GOT3 (cell line): ENCODE data around the gene SPATA3.

Source experiments
- DNase-seq: peaks from one replicate; lab custom pipeline; 2025; ENCODE audit warnings: mixed read lengths; lab: John Stamatoyannopoulos, UW

SPATA3 gene

DNA sequence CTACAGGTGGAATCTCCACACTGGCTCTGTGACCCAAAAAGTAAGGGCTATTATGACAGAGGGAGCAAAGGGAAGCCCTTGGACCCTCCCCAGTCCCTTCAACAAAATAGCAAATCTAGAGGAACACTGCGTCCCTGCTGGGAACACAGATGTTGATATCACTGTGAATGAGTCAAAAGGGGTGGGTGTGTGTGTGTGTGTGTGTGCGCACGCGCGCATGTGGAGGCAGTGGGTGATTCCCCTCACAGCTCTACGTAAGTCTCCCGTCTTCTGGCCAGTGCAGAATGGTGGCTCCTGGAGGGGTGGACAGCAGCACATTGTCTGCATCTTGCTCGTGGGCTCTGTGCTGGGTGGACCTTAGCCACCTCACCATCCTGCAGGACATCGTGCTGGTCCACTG lies 33.6 kb downstream of the SPATA3 start:
- DNase-seq = no peak

DNA sequence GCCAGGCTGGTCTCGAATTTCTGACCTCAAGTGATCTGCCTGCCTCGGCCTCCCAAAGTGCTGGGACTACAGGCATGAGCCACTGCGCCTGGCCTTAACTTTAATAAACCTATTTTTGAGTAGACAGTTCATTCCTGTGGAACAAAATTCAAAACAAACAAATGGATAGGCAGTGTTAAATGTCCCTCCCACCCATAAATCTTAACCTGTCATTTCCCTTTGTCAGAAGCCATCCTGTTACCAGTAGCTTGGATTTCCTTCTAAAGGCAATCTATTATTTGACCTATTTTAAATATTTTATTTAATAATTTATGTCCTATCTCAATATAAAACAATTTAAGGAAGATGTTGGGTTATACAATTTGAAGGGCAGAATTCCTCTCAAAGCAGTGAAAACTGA lies 34.8 kb downstream of the SPATA3 start:
- DNase-seq = no peak

DNA sequence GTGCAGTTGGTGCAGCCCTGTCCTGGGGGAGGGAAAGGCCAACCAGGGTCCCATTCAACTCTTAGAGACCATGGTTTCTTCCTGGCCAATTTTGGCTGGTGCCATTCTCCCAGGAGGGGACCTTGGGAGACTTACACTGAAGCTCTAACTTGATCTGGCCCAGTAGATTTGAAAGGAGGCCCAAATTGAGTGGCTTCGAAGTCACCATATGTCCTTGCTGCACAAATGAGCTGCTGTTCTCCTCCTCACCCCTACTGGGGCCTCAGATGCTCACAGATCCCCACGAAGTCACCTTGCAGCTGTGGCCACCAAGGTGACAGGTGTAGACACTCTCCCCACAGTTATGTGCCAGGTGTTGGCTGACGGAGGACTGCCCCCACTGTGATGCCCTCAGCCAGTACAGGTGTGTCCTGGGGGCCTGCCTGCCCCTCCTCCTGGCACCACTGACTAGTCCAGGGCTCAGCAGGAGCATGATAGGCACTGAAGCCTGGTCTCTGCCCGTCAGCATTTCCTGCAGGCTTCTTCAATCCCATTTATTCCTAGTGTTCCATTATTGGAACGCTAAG lies 36.7 kb downstream of the SPATA3 start:
- no peak for DNase-seq

DNA sequence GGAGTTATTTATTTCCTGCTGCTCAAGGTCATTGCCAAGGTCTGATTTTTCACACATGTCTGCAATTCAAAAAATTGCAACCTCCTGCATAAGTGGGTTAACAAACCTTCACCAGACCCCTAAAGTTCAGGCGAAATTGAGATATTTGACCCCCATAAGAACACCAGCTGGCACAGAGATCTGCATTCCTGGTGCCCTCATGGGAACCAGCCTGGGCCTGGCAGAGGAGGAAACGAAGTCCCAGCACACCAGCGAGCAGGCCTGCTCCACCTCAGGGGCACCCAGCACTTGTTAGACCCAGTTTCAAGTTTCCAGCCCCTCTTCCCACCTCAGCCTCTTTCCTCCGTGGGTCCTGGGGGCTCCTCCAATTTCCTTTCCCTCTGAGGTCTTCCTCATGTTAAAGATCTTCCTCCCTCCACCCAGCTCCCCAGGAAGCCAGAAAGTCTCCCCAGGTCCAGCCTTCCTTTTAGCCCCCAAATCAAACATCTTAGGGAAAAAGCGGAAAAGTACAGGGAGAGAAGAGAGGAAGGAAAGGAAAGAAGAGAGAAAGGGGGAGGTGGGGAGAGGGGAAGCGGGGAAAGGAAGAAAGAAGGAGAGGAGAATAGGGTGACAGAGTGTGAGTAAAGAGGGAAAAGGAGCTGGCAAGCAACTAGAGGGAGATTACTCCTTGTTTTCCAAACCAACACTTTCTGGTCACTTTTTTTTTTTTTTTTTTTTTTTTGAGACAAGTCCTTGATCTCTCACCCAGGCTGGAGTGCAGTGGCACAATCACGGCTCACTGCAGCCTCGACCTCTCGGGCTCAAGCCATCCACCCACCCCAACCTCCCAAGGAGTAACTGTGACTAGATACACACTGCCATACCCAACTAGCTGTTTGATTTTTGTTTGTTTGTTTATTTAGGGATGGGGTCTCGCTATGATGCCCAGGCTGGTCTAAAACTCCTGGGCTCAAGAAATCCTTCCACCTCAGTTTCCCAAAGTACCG lies 37.5 kb downstream of the SPATA3 start:
- no peak for DNase-seq

DNA sequence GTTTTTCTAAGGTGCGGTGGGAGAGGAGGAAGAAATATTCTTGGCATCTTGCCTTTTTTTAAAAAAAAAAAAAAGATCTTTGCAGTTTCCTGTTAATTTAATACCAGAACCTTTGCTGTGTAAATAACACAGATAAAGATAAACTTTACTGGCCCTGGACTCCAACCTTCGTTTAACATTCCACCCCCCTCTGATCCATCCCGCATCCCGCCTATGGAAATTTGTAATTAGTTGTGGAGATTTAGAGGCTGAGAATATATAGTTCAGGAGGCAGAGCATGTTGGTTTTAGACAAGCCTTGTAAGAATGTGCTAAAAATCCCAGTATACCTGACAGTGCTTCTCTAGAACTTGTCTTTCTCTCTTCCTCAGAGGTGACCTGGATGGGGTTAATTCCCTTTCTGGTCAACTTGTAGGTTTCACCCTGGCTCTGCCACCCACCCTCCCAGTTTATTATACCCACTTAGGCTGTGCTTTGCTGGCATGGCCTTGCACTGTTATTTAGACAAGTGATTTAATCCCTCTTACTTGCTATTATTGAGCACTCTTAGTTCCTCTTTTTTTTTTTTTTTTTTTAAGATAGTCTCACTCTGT lies 38.5 kb downstream of the SPATA3 start:
- no peak for DNase-seq

DNA sequence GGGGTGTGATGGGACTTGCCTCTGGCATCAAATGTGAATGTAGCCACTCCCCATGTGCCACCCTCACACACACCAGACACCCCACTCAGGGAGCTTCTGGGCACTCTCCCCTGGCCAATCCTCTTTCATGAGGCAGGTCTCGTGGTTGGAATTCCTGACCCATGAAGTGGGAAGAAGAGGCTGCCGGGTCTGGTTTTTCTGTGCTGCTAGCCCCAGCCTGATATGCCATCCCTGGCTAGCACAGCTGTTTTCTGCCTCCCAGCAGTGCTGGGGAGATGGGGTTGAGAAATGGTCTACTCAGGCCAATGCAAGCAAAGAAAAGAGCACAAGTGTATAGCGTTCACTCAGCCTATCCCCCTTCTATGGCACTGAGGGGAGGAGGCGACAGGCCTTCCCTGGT lies 40.2 kb downstream of the SPATA3 start:
- DNase-seq = no peak

DNA sequence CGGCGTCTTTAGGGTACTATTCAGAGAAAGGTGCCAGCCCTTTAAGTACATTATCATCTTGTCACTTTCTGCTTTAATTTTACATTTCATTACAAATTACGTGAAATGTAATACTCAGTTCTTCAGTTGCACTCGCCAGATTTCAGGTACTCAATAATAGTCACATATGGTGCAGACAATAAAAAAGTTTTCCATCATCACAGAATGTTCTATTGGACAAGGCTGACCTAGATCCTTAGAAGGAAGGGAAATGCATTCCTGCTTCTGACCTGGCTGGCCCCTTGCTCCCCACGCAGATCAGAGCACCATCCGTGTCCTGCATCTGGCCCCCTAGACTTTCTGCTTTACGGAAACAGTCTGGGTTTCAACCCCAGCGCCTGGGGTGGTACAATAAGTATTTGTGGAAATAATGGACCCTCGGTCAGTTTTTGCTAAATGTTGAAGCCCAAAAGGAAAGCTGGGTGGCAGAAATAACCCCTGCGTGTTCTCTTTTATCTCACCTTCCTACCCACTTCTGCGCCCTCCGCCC lies 40.7 kb downstream of the SPATA3 start:
- no peak for DNase-seq

DNA sequence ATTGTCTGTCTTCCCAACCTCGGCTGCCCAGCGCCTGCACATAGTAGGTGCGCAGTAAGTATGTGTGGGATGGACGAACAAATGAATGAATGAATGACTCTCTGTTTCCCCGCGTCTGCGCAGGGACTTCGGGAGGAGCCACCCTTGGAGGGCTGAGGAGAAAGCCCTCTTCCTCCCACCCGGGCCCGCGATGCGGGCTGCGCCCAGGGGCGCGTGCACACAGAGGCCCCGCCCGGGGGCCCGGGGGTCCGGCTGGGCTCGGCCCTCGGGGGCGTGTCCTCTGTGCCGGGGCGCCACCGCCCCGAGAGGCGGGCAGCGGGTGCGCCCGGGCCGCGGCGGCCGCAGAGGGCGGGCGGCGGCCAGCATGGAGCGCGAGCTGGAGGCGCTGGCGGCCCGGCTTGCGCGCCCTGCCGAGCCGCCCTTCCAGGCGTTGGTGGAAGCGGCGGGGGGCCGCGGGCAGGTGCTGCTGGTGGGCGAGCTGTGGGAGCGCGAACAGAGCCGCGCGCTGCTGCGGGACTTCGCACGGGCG lies 41.3 kb downstream of the SPATA3 start, which contains the start of gene C2orf72:
Gene C2orf72 (plus strand): TSS at position 322 of the 529 bp plus-strand sequence. CDS start 43 bp downstream, at position 365.
- DNase-seq = no peak

DNA sequence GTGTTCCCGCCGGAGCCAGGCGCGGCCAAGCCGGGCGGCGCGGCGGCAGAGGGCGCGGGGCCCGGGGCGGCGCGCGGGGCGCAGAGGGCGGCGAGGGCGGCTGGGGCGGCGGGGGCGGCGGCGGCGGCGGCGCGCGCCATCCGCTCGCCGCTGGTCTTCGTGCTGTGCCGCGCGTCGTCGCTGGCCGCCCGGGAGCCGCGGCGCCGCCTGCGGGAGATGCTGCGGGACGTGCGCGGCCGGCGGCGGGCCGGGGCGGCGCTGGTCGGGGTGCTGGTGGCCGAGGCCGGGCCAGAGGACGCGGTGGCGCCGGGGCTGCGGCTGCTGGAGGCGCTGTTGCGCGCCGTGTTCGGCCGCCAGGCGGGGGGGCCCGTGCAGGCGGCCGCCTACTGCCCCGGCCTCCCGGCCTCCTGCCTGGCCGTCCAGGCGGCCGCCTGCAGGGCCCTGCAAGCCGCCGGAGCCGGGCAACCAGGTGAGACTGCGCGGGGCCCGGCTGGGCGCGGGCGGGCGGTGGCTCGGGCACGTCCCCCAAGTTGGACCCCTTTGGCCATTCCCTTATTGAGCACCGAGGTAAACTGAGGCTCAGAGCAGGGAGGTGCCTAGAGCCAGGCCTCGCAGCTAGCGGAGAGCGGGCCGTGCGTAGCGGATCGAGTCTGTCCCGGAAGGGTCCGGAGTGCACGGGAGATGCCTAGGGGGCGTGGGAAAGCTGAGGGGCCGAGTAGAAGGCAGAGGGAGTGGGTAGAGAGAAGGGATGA lies 42.0 kb downstream of the SPATA3 start:
- no peak for DNase-seq

DNA sequence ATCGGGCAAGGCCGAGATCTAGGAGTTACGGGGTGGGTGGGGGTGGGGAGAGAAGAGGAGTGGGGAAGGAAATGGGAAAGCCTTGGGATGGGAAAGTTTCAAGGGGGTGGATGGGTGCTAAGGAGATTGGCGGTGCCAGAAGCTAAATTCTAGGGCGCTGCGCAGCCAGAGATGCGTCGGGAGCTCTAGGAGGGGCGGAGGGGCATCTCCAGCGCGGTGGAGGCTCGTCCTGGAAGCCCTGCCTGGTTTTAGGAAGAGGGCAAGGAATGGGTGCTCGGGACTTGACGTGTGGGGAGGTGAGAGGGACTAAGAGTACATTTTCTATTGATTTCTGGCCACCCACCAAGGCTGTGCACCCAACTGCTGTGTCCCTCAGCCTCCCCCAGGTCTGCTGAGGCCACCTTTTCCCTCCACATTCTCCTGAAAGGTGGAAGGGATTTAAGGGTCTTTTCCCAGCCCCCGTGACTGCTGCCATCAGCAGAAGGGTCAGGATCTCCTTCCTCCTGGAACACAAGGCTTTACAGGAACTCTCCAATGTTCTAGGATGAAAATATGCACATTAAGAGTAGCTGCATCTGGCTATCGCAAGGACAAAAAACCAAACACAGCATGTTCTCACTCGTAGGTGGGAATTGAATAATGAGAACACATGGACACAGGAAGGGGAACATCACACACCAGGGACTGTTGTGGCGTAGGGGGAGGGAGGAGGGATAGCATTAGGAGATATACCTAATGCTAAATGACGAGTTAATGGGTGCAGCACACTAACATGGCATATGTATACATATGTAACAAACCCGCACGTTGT lies 42.8 kb downstream of the SPATA3 start:
- DNase-seq = no peak

DNA sequence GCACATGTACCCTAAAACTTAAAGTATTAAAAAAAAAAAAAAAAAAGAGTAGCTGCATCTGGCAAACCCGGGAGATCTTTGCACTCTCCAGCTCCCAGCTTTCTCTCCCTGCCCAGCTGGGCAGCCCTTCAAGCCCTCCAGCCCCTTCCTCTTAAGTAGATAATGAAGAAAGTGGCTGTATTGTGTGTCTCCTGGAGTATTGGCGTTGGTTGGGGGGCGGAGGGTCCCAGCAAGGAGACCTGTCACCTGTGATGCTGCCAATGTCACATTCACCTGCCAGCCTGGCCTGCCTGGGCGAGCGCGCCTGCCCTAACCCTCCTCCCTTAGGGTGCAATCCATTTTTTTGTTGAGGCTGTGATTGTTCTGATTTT lies 43.4 kb downstream of the SPATA3 start:
- DNase-seq = no peak

DNA sequence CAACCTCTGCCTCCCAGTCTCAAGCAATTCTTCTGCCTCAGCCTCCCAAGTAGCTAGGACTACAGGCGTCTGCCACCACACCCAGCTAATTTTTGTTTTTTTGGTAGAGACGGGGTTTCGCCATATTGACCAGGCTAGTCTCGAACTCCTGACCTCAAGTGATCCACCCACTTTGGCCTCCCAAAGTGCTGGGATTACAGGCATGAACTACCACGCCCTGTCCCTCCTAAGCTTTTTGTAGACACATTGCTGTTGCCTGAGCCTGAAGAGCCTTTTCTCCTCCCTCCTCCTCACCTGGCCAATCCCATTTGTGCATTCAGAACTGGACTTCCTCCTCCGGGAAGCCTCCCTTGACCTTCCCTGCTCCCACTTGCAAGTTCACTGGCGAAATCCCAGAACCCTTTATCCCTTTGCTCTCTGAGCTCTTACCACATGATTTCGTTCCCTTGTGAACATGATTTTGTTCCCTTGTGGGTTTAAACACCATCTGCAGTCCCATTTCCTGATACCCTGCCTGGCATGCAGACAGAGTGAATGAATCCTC lies 44.0 kb downstream of the SPATA3 start:
- DNase-seq = no peak

DNA sequence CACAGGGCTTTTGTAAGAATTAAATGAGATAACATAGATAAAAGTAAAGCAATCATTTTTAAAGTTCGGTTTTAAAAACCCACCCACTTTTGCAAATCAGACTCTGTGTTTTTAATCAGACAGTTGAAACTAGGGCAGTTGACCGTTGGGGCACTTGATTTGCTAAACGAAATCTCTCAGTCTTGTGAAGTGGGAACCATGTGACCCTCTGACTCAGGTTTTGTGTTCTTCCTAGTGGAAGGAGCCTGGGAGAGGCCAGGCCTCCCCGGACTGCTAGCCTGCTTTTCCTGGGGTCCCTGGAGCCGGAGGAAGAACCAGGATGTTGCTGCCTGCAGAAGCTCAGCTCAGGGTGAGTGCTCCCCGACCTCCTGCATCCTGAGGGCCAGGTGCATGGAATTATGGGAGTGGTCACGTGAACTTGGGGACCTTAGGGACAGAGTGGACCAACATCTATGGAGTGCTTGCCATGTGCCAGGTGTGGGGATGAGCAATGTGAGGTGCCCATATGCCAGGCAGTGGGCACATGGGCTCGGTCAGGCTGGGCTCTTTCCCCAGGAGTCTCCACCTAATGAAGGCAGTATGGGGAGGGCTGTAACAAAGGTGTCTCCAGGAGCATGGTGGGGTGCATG lies 45.3 kb downstream of the SPATA3 start:
- no peak for DNase-seq

DNA sequence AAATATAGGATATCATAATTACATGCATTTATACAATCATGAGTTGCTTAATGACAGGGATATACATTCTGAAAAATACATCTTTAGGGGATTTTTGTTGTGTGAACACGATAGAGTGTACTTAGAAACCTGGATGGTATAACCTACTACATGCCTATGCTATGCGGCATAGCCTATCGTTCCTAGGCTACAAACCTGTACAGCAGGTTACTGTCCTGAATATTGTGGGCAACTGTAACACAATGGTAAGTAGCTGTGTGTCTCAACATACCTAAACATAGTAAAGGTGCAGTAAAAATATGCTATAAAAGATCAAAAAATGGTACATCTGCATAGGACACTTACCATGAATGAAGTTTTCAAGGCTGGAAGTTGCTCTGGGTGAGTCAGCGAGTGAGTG lies 47.9 kb downstream of the SPATA3 start:
- no peak for DNase-seq

DNA sequence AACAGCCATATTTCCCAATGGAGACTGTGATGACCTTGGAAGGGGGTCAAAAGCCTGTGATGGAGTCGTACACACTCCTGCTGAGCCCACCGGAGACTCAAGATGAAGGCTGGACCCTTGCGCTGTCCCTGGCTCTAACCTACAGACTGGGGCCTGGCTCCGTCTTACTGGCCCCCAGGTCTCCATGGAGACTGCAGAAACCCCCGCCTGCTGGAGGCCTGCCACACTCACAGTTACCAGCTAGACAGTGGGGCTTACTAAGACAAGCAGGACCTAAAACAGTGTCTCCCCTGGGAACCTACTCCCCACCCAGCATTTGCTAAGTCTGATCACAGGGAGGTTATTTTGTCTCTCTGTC lies 51.0 kb downstream of the SPATA3 start:
- no peak for DNase-seq

DNA sequence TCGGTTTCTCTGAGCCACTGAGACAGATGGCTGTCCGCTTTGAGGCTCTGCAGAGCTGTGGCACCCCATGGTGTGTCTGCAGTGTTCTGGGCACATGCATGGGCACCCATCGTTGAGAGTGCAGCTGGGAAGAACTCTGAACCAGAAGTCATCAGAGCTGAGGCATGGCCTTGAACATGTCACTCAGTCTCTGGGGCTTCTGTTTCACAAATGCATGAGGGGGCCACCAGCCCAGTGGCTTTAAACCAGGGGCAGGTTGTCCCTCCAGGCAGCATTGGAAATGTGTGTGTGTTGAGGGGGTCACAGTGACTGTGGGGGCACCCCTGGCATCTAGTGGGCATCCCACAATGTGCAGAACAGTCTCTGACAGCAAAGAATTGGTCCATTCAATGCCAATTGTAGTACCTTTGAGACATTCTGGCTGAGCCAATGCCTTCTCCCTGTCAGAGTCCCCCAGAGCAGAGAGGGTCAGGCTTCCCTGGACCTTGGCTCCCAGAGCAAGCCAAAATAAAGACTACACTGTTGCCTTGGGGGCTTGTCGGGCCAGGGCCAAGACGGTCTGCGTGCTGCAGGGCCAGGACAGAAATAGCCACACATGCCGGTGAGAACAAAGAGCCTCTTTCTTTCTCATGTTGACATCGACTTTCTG lies 51.5 kb downstream of the SPATA3 start:
- DNase-seq = no peak

DNA sequence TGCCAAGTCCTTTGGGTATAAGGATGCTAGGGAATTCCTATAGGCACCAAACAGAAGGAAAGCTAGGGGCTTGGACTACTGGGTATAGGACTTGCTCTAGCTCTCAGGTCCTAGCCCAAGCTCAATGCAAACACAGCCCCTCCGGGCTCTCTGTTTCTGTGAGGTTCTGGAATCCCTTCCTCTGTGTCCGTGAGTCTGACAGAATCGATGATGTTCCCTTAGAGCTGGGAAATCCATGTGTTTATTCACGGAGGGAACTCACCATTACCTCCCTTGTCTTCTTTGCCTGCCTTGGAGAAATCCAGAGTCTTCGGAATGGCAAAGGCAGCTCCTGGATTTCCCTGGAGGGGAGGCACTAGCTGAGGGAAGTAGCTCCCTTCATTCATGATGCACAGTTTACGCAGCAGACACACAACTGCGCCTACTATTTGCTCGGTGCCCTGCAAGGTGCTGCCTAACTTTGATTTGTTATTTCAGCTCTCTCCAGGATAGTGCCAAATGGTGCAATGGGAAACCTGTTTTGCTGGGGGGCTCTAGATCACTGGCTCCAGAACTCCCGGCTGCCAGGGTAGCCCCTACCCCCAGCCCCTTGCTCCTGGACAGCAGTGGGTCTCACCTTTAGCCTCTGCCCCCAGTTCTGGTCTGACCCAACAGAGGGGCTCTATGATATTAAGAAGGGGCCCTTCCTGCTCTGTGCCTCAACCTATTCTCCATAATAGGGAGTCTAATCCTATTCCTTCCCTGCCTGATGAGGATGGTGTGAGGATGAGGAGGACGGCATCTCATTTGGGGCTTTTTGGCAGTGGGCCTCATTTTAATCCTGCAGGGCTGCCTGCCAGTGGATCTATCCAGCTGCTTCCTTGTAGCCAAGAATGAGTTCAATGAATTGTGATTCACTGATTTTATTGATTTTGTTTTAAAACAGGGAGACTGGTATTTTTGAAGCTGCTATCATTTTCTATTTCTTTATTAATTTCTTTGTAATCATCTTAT lies 52.3 kb downstream of the SPATA3 start:
- no peak for DNase-seq

DNA sequence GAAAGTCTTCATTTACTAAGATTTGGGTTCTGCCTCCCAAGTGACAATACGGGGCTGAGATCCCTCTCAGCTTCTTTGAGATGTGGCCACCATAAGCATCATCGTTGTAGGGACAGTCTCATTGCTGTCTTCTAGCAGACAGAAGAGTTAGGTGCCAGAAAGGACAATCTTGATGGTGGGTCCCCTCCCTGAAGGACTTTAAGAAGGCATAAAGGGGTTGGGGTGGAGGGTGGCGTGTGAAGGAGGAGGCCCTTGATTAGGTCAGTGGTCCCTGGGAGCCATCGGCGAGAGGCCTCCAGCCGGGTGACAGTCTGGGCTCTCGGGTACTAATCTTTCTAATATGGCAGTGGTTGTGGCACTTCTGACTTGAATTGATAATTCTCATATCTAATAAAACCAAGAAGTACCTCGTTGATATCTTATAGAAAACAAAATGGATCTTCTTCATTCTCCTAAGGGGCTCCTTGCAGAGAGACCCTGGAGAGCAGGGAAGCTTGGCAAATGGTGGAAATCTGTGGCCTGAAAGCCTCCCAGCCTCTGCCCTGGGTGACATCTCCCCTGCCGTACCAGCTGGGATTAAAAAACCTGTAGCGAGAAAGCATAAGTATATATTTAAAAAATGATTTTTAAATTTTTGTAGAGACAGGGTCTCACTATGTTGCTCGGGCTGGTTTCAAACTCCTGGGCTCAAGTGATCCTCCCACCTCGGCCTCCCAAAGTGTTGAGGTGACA lies 53.5 kb downstream of the SPATA3 start:
- no peak for DNase-seq
